ENCODE results near the gene MEIOB.
"Not testable (repeated sequence)": the region's sequence is repeated elsewhere in the genome, so short reads cannot be mapped to it uniquely, and the experiment has no call there.

Gene MEIOB

GRCh38 chr16:1807626-1808025 lies 64.3 kb downstream of the MEIOB start:
- DNase-seq (ENCODE audit: extremely low spot score) = no peak
- TF ChIP-seq SUZ12 (IDR thresholded peaks at IDR 0.05) (no peak), PKNOX1 (IDR thresholded peaks at IDR 0.05) (no peak), HDGF (IDR thresholded peaks at IDR 0.05; ENCODE audit: borderline replicate concordance) (no peak), ZNF384 (IDR thresholded peaks at IDR 0.05) (no peak)
- ChIA-PET POLR2A (no interaction called here), CTCF (no interaction called here)

- no peak for TF ChIP-seq ZNF384 (IDR thresholded peaks at IDR 0.05)
- no peak for TF ChIP-seq ARNT (IDR thresholded peaks at IDR 0.05)
- no peak for TF ChIP-seq CTBP1 (IDR thresholded peaks at IDR 0.05; ENCODE audit: borderline replicate concordance)
- no peak for TF ChIP-seq HDGF (IDR thresholded peaks at IDR 0.05; ENCODE audit: borderline replicate concordance)
- TF ChIP-seq SP1 (IDR thresholded peaks at IDR 0.05) = no peak
- no peak for TF ChIP-seq SUZ12 (IDR thresholded peaks at IDR 0.05)
- no peak for DNase-seq (ENCODE audit: extremely low spot score)
- CTCF ChIA-PET = no interaction called here
- POLR2A ChIA-PET = no interaction called here
These were observed 71.3 kb downstream of the MEIOB start for GRCh38 chr16:1800701-1801100.

GRCh38 chr16:1799263-1799662 lies 72.7 kb downstream of the MEIOB start:
- POLR2A ChIA-PET; DNase-seq (ENCODE audit: extremely low spot score); CTCF ChIA-PET: not testable (repeated sequence)

- POLR2A ChIA-PET = no interaction called here
- TF ChIP-seq FOXM1 (IDR thresholded peaks at IDR 0.05; ENCODE audit: borderline replicate concordance) (no peak), ZNF384 (IDR thresholded peaks at IDR 0.05) (no peak), FOXA1 (IDR thresholded peaks at IDR 0.05) (no peak), HDGF (IDR thresholded peaks at IDR 0.05; ENCODE audit: borderline replicate concordance) (no peak), NFRKB (IDR thresholded peaks at IDR 0.05) (no peak), LEF1 (IDR thresholded peaks at IDR 0.05; ENCODE audit: borderline replicate concordance) (no peak), BHLHE40 (IDR thresholded peaks at IDR 0.05; ENCODE audit: borderline replicate concordance) (no peak), L3MBTL2 (conservative IDR thresholded peaks at IDR 0.05) (no peak), SP1 (IDR thresholded peaks at IDR 0.05) (no peak), TARDBP (IDR thresholded peaks at IDR 0.05) (no peak)
- no peak for DNase-seq (ENCODE audit: extremely low spot score)
- CTCF ChIA-PET = no interaction called here
These were observed 76.9 kb downstream of the MEIOB start for GRCh38 chr16:1794908-1795666.

- POLR2A ChIA-PET = interaction anchor here (1.1 kb wide), 1 partner anchor 9 kb away, joined by 3 read pairs; no protein-coding TSS in a partner anchor
- TF ChIP-seq BHLHE40 (IDR thresholded peaks at IDR 0.05; ENCODE audit: borderline replicate concordance) (no peak), L3MBTL2 (conservative IDR thresholded peaks at IDR 0.05) (no peak), NFRKB (IDR thresholded peaks at IDR 0.05) (no peak), FOXM1 (IDR thresholded peaks at IDR 0.05; ENCODE audit: borderline replicate concordance) (no peak), ELF4 (IDR thresholded peaks at IDR 0.05) (no peak), LEF1 (IDR thresholded peaks at IDR 0.05; ENCODE audit: borderline replicate concordance) (no peak), SUZ12 (IDR thresholded peaks at IDR 0.05) (no peak), HDGF (IDR thresholded peaks at IDR 0.05; ENCODE audit: borderline replicate concordance) (no peak), SP1 (IDR thresholded peaks at IDR 0.05) (no peak), ARNT (IDR thresholded peaks at IDR 0.05) (no peak)
- DNase-seq (ENCODE audit: extremely low spot score) = no peak
- CTCF ChIA-PET = no interaction called here
These were observed 77.6 kb downstream of the MEIOB start for GRCh38 chr16:1794221-1794871.

- ChIA-PET POLR2A (interaction anchor here (1.1 to 2.9 kb wide), 2 partner anchors 10 to 11 kb away, joined by 3 to 25 read pairs; partner anchors contain the start of genes NUBP2 and SPSB3), CTCF (no interaction called here)
- DNase-seq (ENCODE audit: extremely low spot score) = no peak
- TF ChIP-seq CTBP1 (IDR thresholded peaks at IDR 0.05; ENCODE audit: borderline replicate concordance) (no peak), LEF1 (IDR thresholded peaks at IDR 0.05; ENCODE audit: borderline replicate concordance) (no peak), FOXM1 (IDR thresholded peaks at IDR 0.05; ENCODE audit: borderline replicate concordance) (no peak), L3MBTL2 (conservative IDR thresholded peaks at IDR 0.05) (no peak), FOXK2 (IDR thresholded peaks at IDR 0.05) (no peak)
These were observed 78.3 kb downstream of the MEIOB start, which contains the start of gene IGFALS for GRCh38 chr16:1793578-1794220. Gene IGFALS (minus strand): TSS chr16:1793705. CDS start chr16:1793652, 53 bp downstream.

GRCh38 chr16:1792836-1793577 lies 79.0 kb downstream of the MEIOB start:
- CTCF ChIA-PET = no interaction called here
- POLR2A ChIA-PET = interaction anchor here (0.8 to 2.9 kb wide), 3 partner anchors 10 to 13 kb away, joined by 3 to 25 read pairs (median 3); partner anchors contain the start of genes NUBP2 and SPSB3
- no peak for DNase-seq (ENCODE audit: extremely low spot score)
- TF ChIP-seq HDGF (IDR thresholded peaks at IDR 0.05; ENCODE audit: borderline replicate concordance) = no peak
- no peak for TF ChIP-seq ZNF384 (IDR thresholded peaks at IDR 0.05)
- no peak for TF ChIP-seq L3MBTL2 (conservative IDR thresholded peaks at IDR 0.05)
- TF ChIP-seq BHLHE40 (IDR thresholded peaks at IDR 0.05; ENCODE audit: borderline replicate concordance) = no peak
- no peak for TF ChIP-seq PKNOX1 (IDR thresholded peaks at IDR 0.05)
- TF ChIP-seq FOXK2 (IDR thresholded peaks at IDR 0.05) = no peak
